H1 (cell line): ENCODE measurements around the gene NUDT1.

Experiments
- CTCF ChIP-seq, 3 experiments: IDR thresholded peaks; 1 replicate in 2 of 3; 2 replicates in 1 of 3; pipeline versions ENCODE4 v1.5.1 to v1.6.1; 2011; ENCODE audit warnings: low read length in 3 of 3, mild to moderate bottlenecking in 3 of 3, inconsistent platforms in 2 of 3, low read depth in 1 of 3, moderate library complexity in 1 of 3; ENCODE audit not compliant: insufficient read depth in 1 of 3; ENCODE audit errors: control extremely low read depth in 1 of 3
- EGR1 ChIP-seq: IDR thresholded peaks from 2 replicates; pipeline ENCODE4 v1.6.1; 2011; ENCODE audit warnings: low read depth, low read length, borderline replicate concordance
- EP300 ChIP-seq, 2 experiments: IDR thresholded peaks; 1 replicate in 1 of 2; 2 replicates in 1 of 2; pipeline ENCODE4 v1.6.1; 2011 to 2012; ENCODE audit warnings: low read depth in 2 of 2, low read length in 2 of 2, mild to moderate bottlenecking in 2 of 2, borderline replicate concordance in 1 of 2, inconsistent platforms in 1 of 2, moderate library complexity in 1 of 2
- HDAC6 ChIP-seq: IDR thresholded peaks from one replicate; pipeline ENCODE4 v1.7.1; 2012; ENCODE audit warnings: low read depth, mild to moderate bottlenecking, inconsistent platforms, low read length, moderate library complexity
- PHF8 ChIP-seq: fragments of 200-600 bp; sonication (generic); conservative IDR thresholded peaks from 2 replicates; pipeline ENCODE4 v1.7.1; 2012; ENCODE audit warnings: low read depth, mild to moderate bottlenecking, inconsistent platforms, low read length, moderate library complexity
- POLR2AphosphoS5 ChIP-seq: IDR thresholded peaks from 2 replicates; pipeline ENCODE4 v1.6.1; 2011; ENCODE audit warnings: low read depth, low read length
- RAD21 ChIP-seq, 2 experiments: IDR thresholded peaks in 1 of 2; conservative IDR thresholded peaks in 1 of 2; 2 replicates each; pipeline ENCODE4 v1.6.1; 2011; ENCODE audit warnings: low read depth in 2 of 2, low read length in 2 of 2, improper control_type of control experiment in 1 of 2, inconsistent platforms in 1 of 2, mild to moderate bottlenecking in 1 of 2, moderate library complexity in 1 of 2
- SP1 ChIP-seq: IDR thresholded peaks from 2 replicates; pipeline ENCODE4 v1.6.1; 2011; ENCODE audit warnings: low read depth, low read length

GRCh38 chr7:2248984-2249694 lies 7.1 kb downstream of the NUDT1 start:
- no peak for TF ChIP-seq EGR1
- TF ChIP-seq CTCF (IDR thresholded peaks at IDR 0.05; ENCODE audit: control extremely low read depth in 1 of 3, insufficient read depth in 1 of 3, low read depth in 1 of 3, low read length in 3 of 3) = no peak
- TF ChIP-seq EP300 (IDR thresholded peaks at IDR 0.05; ENCODE audit: borderline replicate concordance in 1 of 2, low read depth in 2 of 2, low read length in 2 of 2) = no peak
- no peak for TF ChIP-seq PHF8
- TF ChIP-seq POLR2AphosphoS5 = no peak; the same call in 1 of the 2 replicates
- TF ChIP-seq SP1 = no peak
- TF ChIP-seq RAD21 (IDR thresholded peaks at IDR 0.05 in 1 of 2, conservative IDR thresholded peaks at IDR 0.05 in 1 of 2; ENCODE audit: low read depth in 2 of 2, low read length in 2 of 2) = no peak
- no peak for TF ChIP-seq HDAC6
